Renal pelvis (tissue), 12 donors: ENCODE measurements around the gene R3HDML. TPM values are rescaled to one million over a fixed set of nuclear protein-coding genes. Genes with fewer than 3 reads are reported as not detected.
"Not testable (repeated sequence)": the region's sequence is repeated elsewhere in the genome, so short reads cannot be mapped to it uniquely, and the experiment has no call there.

Experiments used
- DNase-seq: peaks from one replicate; pipeline ENCODE4 v3.0.0-alpha.2; 2013
- long read RNA-seq, 16 experiments: transcript quantifications; one replicate each; lab custom pipeline, GENCODE V29; 2026
- polyA plus RNA-seq, 3 donors: library from polyadenylated mRNA; unstranded; fragments of 120-200 nt; gene quantifications; one replicate each; pipeline ENCODE4 v1.2.1, GENCODE V29; 2013; ENCODE audit not compliant: insufficient read length in 3 of 3

R3HDML gene, protein sequence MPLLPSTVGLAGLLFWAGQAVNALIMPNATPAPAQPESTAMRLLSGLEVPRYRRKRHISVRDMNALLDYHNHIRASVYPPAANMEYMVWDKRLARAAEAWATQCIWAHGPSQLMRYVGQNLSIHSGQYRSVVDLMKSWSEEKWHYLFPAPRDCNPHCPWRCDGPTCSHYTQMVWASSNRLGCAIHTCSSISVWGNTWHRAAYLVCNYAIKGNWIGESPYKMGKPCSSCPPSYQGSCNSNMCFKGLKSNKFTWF
- polyA plus RNA-seq, result 1 to 10 TPM in 1 of 3 donors, under 1 TPM in 2; 0.31 to 1.0 (median 0.77) TPM
- long read RNA-seq, donor 1, result 0 reads
- long read RNA-seq, donor 2, result 0 reads
- long read RNA-seq, donor 3, result 0 reads
- long read RNA-seq, donor 4, result 0 reads
- long read RNA-seq, donor 5, result 0 reads
- long read RNA-seq, donor 6, result 0 reads
- long read RNA-seq, donor 7, result 0 reads
- long read RNA-seq, donor 8, result 0 reads
- long read RNA-seq, donor 9, result 0 reads
- long read RNA-seq, donor 10, result 0 reads
- long read RNA-seq, donor 11, result 0 reads
- long read RNA-seq, donor 12, result 0 reads
- long read RNA-seq, donor 13, result 0 reads
- long read RNA-seq, donor 14, result 0 reads
- long read RNA-seq, donor 15, result 0 reads
- long read RNA-seq, donor 16, result 0 reads

GRCh38 chr20:44336725-44337380 is at the start of gene R3HDML:
Gene R3HDML, plus strand, starts transcription at chr20:44337043. Its CDS starts 115 bp downstream, at chr20:44337158.
- no peak for DNase-seq

DNA sequence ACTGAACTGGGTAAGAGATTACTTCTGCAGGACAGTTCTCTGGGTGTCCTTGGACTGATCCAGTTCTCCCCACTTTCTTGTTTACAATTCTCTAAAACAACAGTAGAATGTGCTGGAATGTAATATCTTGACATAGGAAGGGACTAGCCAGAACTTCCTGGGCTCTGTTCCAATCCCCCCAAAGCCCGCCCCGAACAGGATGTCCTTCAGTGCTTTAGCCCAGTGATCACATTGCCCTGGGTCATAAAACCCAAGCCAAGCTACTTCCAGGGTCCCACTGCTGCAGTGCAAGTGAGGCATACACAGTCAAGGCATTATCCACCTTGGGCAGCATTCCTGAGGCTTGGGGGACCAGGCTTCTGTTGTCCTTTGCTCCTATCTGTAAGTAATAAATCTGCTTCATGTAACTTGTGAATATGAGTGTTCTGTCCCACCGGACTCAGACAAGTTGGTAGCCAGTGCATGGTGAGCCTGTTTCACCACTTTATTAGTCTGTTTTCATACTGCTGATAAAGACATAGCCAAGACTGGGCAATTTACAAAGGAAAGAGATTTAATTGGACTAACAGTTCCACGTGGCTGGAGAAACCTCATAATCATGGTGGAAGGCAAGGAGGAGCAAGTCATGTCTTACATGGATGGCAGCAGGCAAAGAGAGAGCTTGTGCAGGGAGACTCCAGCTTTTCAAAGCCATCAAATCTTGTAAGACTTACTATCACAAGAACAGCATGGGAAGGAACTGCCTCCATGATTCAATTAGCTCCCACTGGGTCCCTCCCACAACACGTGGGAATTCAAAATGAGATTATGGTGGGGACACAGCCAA is 49.4 kb upstream of the R3HDML start:
- no peak for DNase-seq

DNA sequence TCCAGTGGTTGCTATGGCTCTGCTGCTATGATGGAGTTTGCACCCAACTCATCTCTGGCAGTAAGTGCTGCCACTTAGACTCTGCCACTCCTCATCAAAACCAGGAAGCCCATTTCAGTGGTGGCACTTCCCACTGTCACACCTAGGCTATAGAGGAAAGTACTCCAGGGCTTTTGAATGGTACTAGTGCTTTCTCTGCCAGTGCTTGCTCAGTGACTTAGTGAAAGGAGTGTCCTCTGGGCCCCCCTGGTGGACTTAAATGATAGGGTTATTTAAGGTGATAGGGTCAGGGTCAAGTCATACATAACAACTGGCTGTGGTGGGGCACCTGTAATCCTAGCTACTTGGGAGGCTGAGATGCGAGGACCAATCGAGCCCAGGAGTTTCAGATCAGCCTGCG is 48.6 kb upstream of the R3HDML start:
- no peak for DNase-seq

DNA sequence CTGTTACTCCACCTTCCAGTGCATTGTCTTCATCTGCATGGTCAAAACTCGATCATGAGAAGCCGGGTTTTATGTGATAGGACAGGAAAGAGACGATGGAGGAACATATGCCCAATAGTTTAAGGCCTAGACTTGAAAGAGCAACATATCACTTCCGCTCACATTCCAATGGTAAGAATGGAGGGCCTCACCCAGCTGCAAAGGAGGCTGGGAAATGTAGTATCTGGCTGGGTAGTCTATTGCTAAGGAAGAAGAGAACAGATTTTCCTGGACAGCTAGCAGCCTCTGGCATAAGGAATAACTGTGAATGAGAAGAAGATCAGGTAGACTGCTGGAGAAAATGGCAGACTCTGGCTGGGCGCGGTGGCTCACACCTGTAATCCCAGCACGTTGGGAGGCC is 45.1 kb upstream of the R3HDML start:
- no peak for DNase-seq

- no peak for DNase-seq
Observed at GRCh38 chr20:44296011-44296410, 40.8 kb upstream of the R3HDML start.

DNA sequence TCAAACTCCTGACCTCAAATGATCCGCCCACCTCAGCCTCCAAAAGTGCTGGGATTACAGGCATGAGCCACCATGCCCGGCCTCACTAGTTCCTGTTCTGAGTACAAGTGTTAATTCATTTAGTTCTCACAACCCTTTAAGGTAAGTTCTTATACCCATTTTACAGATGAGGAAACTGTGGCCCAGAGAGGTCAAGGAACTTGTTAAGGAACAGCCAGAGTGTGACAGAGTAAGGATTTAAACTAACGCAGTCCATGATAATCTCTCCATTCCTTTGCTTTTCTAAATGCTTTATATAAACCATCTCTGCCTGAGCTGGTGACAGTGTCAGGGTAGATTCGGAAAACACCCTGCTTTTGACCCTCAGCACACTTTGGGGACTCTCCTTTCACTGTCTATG is 39.1 kb upstream of the R3HDML start:
- no peak for DNase-seq

- DNase-seq, result not testable (repeated sequence)
Observed at GRCh38 chr20:44299011-44299535, 37.8 kb upstream of the R3HDML start.

DNA sequence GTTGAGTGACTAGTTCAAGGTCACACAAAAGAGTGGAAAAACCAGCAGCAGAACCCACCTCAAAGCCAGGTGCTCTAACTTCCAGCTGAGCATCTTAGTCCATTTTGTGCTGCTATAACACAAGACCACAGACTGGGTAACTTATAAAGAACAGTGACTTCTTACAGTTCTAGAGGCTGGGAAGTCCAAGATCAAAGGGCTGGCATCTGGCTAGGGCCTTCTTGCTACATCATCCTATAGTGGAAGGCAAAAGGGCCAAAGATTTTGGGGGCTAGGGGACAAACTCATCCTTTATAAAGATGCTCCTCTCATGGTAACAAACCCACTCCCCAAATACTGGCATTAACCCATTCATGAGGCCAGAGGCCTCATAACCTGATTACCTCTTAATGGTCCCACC is 35.6 kb upstream of the R3HDML start:
- DNase-seq, result no peak

GRCh38 chr20:44302026-44302669 is 34.7 kb upstream of the R3HDML start:
- DNase-seq, result no peak

DNA sequence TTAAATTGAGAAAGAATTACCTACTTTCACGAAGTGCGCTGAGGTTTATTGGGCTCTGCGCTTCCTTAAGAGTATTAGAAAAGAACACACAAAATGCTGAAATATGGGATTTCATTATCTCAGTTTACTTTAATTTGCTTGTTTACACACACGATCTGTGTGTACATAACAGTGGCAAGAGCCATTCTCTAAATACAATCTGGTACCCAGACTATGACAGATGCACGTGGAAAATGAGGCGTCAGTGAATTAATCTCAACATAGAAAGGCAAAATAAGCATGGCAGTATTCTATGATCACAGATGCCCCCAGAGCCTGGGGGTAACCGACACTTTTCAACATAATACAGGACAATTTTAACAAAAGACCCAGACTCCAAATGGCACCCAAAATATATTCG is 34.1 kb upstream of the R3HDML start:
- DNase-seq, result no peak

GRCh38 chr20:44304383-44304782 is 32.5 kb upstream of the R3HDML start:
- no peak for DNase-seq

GRCh38 chr20:44306927-44307326 is 29.9 kb upstream of the R3HDML start:
- no peak for DNase-seq

DNA sequence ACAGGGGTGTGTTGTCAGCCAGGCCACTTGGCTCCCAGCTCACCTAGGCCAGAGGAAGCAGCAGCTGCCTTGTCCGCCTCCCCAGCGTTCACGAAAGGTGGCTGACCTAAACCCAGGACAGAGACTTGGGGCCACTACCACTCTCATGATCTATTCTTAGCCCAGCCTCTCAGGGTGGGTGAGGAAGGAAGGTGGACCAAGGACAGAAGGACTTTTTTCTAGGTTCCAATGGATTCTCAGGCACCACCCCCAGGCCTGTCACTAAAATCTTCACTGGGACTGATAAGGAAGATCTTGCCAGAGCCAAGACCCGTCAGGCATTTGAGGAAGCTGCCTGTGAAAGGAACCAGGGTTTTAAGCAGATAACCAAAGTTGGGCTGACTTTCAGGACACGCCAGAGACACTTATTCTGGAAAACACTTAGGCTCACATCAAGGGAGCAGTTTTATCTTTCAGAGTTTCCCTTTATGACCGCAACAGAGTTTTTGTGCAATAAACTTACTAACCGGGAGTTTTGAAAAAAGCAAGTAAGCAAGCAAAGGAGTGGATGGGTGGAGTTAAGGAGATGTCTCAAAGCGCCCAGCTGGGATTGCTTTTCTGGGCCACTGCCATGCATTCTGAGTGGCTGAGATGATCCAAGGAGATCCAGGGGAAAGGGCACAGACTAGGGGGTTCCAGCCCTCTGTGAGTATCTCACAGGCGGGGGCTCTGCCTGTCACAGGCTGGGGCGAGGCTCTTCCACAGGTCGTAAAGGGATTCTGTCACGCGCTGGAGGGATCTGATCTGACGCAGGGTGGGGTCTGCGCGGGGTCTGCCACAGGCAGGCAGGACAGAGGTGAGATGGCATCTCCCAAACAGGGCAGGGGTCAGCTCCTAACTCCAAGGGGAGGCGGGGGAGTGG is 26.8 kb upstream of the R3HDML start:
- no peak for DNase-seq

DNA sequence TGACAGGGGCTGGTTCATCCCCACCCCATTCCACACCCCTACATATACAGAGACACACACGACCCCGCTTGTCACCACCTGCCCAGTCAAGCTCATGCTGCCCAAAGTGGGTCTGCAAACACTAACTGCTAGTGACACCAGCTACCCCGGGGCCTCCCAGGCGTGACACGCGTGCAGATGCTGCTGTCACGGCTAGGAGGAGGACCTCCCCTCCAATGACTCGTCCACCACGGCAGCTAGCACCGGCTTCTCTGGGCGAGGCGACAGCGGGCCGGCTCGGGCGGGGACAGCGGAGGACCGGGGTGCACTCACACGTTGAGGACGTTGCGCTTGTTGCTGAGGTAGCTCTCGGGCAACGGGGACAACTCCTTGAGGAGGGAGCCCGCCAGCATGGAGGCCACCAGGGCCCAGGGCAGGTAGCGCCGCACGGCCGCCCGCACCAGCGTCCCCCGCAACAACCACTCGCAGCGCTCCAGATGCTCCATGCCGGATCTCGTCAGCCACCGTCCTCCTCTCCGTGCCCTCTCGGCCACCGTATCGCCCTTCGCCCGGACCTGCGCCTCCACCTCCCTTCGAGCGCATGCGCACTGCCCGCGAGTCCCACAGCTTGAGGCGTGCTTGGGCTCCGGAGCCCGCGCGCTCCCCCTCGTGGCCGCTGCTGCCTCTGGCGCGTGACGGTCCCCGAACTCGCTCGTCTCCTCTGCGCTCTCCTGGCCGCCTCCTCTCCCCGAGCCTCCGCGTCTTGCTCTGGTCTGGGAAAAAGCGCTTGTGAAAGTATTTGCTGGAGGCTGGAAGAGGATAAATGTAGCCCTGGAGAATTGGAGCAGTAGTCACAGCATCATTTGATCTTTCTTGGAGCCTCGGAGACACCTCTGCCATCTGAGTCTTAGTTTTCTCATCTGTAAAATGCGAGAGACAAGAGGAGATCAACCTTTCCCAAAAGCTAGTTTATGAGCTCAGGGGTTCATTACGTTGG is 25.9 kb upstream of the R3HDML start, which contains the start of gene FITM2:
TSS of gene FITM2 (minus strand) at position 539 of the 976 bp plus-strand sequence. CDS start at position 485, 54 bp downstream.
- DNase-seq, result peak; percentile 95

GRCh38 chr20:44314870-44315269 is 22.0 kb upstream of the R3HDML start:
- DNase-seq, result no peak

GRCh38 chr20:44319839-44320422 is 16.9 kb upstream of the R3HDML start:
- no peak for DNase-seq

- no peak for DNase-seq
Observed at GRCh38 chr20:44324343-44324742, 12.5 kb upstream of the R3HDML start.
